Hematopoietic multipotent progenitor cell treated with erythropoietin and hydrocortisone succinate and interleukin-3 and kit ligand, for 17 days (in vitro differentiated cells): ENCODE results near the gene GPR89B.
"Not testable (repeated sequence)": the region's sequence is repeated elsewhere in the genome, so short reads cannot be mapped to it uniquely, and the experiment has no call there.

Experiments
- DNase-seq: peaks from one replicate; pipeline ENCODE4 v3.0.0-alpha.2; 2015; ENCODE audit warnings: low spot score

The GPR89B gene

DNA sequence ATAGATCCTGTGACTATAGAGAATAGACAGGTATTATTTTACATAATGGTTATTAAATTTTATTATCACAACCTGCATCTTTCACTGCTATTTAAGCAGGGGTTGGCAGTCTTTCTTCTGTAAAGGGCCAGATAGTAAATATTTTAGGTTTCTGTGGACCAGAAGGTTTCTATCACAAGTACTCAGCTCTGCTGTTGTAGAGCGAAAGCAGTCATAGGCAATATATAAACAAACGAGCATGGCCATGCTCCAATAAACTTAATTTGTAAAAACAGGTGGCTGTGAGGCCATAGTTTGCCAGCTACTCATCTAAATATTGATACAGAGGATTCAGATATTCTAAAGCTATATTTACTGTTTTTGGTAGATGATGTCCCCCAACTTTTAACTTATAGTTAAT lies 12.2 kb downstream of the GPR89B start:
- DNase-seq, result not testable (repeated sequence)

DNA sequence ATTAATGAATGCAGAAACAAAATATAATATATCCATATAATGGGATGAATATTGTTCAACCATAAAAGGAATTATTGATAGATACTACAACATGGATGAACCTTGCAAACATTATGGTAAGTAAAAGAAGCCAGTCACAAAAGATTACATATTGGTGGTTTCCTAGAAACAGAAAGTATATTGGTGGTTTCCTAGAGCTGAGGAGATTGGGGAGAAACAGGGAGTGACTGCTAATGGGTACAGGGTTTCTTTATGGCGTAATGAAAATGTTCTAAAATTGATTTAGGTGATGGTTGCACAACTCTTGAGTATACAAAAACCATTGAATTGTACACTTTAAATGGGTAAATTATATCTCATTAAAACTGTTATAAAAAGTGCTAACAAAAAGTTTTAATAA lies 14.3 kb downstream of the GPR89B start:
- DNase-seq, result not testable (repeated sequence)

DNA sequence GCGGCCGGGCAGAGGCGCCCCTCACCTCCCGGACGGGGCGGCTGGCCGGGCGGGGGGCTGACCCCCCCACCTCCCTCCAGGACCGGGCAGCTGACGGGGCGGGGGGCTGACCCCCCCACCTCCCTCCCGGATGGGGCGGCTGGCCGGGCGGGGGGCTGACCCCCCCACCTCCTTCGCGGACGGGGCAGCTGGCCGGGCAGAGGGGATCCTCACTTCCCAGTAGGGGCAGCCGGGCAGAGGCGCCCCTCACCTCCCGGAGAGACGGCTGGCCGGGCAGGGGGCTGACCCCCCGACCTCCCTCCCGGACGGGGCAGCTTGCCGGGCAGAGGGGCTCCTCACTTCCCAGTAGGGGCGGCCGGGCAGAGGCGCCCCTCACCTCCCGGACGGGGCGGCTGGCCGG lies 21.3 kb downstream of the GPR89B start:
- not testable (repeated sequence) for DNase-seq

DNA sequence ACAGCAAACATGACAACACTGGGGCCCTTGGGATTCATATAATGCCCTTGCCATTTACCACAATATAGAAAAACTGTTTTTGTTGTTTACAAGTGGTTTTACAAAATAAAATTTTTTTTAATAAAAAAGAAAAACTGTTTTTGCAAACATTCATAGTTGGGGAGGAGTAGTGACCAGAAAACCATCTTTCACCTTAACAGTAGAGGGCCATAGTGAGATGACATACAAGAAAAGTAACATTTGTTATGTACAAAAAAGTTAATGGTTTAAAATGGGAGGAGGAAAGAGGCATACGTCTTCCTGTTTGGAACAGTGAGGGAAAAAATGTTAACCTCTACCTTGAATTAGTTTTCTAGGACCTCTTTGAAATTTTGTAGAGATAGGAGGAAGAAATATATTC lies 30.7 kb downstream of the GPR89B start:
- not testable (repeated sequence) for DNase-seq

DNA sequence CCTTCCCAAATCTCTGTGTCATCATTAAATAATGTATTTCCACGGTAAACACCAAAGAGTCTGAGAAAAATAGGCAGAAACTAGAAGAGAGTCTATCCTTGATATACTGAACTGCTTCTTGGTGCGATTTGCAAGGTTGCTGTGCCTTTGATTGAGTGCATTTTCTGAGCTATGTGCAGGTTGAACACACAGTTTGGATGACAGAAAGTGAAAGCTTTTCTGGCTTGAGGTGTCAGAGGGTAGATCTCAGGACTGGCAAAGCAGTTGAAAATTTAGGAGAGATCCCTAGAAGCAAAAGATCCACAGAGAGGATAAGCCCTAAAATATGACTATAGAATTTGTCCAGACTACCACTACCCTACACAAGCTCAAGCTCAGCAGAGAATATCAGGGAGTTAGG lies 31.5 kb downstream of the GPR89B start:
- not testable (repeated sequence) for DNase-seq

DNA sequence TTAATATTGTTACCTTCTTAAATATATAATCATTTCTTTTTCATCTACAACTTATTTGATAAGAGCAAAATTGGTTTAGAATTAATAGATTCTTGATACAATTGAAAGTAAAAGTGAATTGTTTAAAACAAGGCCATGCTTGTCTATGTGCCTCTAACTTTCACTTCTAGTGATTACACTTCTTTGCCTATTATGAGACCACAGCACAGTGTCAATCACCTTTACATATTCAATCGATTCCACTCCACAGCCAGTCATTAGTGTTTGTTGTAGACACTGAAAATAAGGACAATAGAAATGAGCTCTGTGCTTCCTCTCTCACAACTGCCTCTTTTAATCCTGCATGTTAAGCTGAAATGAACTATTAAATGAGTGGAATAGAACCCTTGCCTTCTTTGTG lies 36.4 kb downstream of the GPR89B start:
- DNase-seq, result not testable (repeated sequence)

DNA sequence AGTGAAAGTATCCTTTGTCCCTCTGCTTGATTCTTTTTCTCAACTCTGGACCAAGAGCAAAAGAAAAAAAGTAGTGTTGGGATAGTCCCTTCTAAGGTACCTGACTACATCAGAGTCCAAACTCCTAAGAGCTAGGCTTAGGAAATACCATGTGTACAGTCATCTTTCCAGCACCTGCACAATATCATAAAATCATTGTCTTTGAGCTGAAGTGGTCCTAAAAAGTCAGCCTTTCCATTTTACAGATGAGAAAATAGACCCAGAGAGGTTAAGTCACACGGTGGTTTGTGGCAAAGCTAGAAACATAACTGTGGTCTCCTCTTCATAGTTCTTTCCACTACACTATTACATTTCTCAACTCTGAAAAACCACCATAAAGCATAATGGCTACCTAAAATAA lies 38.4 kb downstream of the GPR89B start:
- not testable (repeated sequence) for DNase-seq

DNA sequence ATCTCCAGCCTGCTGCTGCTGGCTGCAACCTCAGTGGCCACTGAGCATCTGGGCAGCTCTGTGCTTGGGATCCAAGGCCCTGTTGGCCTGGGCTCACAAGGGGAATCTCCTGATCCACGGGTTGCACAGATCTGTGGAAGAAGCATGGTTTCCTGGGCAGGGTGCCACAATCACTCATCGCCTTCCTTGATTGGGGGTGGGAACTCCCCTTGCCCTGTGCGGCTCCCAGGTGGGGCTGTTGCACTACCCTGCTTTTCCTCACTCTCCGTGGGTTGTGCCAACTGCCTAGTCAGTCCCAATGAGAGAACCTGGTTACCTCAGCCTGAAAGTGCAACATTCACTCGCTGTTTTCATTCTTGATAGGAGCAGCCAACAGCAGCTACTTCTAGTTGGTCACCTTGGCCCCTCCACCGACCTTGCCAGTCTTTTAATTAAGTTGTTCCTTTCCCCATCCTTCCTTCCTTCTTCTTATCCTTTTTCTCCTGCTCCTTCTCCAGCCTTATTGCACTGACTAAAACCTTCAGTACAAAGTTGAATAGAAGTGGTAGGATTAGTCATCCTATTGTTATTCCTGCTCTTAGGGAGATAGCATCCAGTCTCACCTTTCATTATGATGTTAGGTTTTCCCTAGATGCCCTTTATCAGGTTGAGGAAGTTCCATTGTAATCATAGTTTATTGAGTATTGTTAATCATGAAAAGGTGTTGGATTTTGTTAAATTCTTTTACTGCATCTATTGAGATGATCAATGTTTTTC lies 50.9 kb downstream of the GPR89B start:
- not testable (repeated sequence) for DNase-seq

DNA sequence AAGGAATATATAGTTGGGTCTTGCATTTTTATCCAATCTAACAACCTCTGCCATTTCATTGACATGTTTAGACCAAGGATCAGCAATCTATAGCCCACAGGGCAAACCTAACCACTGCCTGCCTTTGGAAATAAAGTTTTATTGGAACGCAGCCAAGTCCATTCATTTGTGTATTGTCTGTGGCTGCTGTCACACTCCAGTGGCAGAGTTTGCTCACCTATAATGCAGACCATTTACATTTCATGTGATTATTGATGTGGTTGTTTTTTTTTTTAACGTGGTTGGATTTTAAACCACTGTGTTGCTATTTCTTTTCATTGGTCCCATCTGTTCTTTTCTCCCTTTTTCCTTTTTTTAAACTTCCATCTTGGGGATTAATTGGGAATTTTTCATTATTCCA lies 57.2 kb downstream of the GPR89B start:
- DNase-seq, result not testable (repeated sequence)

DNA sequence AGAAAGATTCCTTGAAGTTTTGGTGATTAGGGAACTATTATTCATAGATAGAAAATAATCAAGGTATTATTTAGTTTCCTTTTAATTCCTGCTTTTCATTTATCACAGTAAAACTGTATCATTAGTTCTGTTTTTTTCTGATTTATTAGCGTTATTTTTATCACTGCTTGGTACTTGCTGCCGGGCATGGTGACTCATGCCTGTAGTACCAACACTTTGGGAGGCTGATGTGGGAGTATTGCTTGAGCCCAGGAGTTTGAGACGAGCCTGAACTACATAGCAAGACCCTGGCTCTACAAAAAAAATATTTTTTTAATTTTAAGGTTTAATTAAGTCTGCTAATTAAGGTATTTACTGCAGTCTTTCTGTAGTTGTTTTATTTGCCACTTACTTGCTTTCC lies 59.7 kb downstream of the GPR89B start:
- DNase-seq, result not testable (repeated sequence)

DNA sequence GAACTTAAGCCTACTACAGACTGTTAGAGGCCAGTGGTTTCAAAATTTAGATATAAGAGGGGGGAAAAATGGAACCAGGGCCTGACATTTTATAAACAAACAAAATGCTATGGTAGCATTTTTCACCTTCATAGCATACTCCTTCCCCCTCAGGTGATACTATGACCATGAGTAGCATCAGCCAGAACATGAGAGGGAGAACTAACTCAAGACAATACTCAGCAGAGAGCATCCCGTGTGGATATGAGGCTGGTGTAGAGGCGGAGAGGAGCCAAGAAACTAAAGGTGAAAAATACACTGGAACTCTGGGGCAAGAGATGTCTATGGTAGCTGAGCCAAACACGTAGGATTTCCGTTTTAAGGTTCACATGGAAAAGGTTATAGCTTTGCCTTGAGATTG lies 64.7 kb downstream of the GPR89B start:
- not testable (repeated sequence) for DNase-seq

DNA sequence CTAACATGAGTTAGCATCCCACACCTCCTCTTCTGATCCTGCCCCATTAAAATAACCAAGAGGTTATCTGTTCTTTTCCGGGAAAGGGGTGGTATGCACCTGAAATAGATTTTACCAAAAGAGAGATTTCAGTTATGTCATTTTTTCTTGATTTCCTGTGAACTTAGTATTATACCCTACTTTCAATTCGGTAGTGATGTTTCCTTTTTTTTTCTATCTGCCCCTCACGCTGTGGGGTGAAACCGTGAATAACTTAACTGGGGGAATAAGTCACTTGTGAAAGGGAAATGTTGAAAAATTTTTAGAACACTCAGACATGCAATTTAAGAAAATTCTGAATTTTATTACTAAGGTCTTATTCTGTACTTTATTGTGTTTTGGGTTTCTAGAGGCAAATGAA lies 65.2 kb downstream of the GPR89B start:
- DNase-seq, result not testable (repeated sequence)

DNA sequence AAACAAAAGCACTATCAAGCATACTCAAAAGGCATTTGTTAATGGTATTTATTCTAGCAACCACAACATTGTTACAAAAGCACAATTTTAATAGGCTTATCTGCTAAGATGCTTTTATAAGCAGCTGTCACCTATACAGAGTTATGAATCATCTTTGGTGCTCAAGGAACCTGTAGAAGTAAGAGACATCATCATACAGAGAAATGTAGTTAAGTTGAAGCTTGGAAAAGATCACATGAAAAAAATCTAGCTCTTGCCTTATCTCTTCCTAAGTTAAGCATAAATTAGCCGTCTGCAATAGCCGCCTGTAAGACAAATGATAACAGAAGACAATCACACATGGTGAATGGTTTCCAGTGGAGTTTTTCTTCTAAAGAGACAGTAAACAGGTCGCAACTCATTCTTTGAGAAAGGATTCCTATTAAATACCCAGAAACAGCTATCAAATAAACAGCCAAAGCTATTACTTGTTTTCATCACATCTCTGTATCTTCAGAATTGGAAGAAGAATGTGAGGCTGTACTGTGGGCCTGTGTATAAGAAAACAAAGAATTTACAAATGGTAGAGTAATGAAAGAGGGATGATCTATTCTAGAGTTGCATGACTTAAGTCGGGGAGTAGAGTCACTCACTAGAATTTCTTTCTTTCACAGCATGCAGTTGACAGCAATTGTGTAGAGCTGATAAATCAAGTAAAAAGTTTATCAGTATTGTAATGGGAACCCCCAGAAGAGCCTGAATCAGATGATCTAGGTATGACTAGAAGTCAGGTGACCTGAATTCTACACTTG lies 65.8 kb downstream of the GPR89B start:
- not testable (repeated sequence) for DNase-seq

DNA sequence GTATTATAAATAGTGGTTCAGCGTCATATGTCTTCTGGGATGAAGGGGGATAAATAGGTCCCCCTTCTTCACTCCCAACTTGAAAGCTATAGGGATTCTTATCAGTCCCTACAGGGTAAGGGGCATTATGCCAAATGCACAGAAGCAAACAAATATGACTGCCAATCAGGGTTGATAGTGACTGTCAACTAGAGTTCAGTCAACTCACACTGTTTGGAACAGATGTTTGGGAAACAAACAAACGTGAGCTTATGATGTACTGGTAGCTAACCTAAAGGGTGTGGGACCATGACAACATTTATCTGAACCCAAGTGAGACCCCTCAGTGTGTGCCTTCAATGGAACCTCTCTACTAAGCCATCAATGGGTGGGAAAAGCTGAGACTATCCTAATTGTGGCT lies 67.9 kb downstream of the GPR89B start:
- not testable (repeated sequence) for DNase-seq

DNA sequence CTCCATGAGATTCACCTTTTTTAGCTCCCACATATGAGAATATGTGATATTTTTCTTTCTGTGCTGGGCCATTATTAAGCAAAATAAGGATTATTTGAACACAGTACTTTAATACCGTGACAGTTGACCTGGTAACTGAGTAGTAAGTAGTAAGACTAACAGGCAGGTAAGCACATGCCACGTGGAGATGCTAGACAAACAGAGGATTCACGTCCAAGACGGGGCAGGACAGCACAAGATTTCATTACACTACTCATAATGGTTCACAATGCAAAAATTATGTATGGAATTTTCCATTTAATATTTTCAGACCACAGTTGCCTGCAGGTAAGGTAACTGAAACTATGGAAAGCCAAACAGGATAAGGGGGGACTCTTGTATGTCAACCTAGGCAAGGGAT lies 79.5 kb downstream of the GPR89B start:
- DNase-seq, result not testable (repeated sequence)

DNA sequence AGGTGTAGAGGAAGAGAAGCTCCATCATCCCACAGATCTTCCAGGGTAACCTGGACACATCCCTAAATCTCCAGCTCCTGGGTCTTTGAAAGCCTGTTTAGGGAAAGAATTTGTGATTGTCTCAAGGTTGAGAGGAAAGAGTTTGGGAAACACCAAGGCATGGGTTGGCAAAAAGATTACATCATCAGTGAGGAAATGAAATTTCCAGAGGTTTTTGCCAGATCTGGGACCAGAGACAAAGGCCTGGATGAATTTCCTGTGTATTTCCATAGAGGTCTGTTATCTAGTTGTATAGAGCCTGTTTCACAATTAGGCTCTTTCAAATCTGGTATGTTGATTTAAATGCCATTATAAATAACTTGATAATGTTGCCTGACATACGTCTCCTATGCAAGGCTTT lies 82.3 kb downstream of the GPR89B start:
- DNase-seq, result no peak

DNA sequence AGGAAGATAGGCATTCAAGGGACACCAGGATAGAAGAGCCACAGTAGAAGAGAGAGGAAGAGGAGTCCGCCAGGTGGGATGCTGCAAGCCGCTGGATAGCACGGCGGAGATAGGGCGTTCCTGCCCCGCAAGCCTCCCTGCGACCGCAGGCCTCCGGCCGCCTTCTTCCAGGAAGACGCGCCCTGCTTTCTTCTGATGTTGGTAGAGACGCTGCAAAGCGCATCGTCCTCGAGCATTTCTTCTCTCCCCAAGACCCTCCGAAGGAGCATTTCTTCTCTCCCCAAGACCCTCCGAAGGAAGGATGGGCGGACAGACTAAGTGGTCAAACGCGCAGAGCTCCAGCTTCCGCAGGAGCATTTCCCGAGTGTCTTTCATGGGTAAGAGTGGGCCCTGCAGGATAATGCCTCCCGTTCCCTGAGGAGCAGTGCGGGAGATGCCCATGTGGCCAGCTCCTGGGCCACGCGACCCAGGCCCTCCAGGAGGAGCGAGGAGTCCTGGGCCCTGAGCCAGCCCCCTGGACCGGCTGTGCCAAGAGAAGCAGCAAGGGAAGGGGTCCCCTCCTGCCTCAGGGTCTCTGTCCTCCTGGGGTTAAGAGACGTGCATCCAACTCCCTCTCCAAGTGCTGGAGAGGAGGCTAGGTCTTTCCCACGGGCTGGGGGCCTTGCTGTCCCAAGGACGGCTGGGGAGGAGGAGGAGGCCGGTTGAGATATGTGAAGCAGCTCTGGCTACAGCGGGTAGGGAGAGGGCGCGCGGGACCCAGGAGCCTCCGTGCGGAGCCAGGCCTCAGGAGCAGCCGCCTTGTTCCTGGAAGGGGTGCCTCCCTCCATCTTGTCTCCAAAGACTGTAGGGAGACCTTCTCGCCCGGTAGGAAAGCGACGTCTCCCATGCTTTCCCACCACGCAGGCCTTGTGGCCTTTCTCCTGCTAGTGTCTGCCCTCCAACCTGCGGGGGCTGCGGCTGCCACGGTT lies 85.2 kb downstream of the GPR89B start:
- not testable (repeated sequence) for DNase-seq

DNA sequence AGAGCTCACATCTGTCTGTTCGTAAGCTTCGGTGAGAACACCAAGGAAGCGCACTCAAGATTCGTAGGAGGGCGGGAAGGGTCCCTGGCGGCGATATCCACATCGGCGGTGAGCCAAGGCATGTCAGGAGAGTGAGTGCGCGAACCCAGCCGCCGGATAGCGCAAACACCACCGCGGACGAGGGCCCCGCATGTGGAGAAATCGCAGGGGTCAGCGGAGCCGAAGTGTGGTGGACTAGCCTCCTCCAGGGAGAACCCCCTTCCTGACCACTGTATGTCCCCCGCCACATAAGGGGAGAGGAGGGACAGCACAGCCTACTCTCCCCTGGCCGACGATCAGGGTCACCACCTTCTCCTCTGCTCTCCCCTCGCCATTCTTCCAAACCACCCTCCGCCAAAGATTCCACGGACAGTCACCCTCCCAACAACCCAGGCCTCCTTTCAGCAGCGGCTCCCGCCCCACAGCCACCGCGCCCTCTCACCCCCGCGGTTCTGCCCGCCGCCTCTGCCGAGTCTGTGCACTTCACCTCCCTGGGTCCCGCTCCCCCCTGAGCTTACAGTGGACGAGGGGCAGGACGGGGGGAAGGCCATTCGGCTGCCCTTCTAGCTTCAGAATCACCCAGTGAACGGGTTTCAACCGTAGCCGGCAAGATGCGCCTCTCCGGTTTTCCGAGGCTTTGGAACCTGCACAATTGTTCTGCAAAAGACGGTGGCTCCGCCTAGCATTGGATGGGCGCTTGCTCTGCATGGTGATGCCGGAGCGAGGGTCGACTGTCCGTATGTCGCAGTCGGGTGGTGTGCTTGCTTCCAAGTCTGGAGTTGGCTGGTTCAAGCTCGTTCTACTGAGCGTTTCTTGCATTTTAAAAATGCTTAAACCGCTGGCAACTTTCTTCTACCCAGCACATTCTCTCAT lies 86.3 kb downstream of the GPR89B start:
- DNase-seq, result not testable (repeated sequence)

DNA sequence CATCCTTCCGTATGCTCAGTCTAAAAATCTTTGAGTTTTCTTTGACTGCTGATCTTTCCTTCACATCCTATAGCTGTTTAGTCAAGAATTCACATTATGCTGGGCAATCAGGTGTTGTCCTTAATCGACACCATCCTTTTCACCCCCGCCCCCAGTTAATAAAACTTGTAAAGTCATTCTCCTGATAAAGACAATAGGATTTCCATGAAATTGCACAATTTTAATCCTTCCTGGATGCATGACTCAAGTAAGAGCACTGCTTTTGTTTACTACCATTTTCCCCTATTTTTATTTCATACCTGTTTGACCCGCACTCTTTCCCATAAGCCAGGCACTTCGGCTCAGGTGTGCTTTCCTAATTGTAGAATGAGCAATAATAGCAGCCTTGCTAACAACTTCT lies 96.7 kb downstream of the GPR89B start:
- not testable (repeated sequence) for DNase-seq

DNA sequence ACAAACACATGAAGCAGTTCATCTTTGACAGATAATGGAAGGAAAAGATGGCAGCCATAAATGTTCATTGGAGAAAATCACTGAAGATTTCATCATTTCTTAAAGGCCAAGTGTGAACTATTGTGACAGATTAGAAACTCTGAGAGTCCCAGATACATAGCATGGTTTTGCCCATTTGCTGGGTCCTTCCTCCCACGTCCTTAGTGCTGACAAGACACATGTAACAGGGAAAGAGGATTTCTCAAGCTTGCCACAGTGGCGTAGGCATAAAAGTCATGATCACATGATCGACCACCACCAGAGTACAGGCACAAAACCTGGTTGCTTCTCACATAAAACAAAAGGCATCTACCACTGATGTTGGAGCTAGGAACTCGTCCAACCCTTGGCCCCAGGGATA lies 98.8 kb downstream of the GPR89B start:
- DNase-seq, result not testable (repeated sequence)

DNA sequence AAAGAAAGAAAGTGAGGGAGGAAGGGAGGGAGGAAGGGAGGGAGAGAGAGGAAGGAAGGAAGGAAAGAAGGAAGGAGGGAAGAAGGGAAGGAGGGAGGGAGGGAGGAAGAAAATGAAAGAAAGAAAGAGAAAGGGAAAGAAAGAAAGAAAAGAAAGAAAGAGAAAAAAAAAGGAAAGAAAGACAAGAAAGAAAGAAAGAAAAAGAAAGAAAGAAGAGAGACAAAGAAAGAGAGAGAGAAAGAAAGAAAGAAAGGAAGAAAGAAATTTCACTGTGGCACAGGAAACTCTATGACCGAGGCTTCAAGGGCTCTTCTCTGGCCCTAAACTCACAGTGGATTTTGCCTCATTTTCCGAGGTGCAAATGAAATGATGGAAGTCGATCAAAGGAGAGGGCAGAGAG lies 104.0 kb downstream of the GPR89B start:
- not testable (repeated sequence) for DNase-seq
